Daoy (cell line): Measurements from ENCODE around the gene FBXL5. TPM values are rescaled to one million over a fixed set of nuclear protein-coding genes. Genes with fewer than 3 reads are reported as not detected.

Source experiments
- DNase-seq: peaks from one replicate; pipeline ENCODE4 v3.0.0-alpha.2; 2015; ENCODE audit warnings: low read depth
- total RNA-seq: library from RNA; depleted of rRNA; stranded (reverse); fragments of >200 nt; shearing (Covaris generic); gene quantifications from 2 replicates; pipeline ENCODE4 v1.2.3, GENCODE V29; 2014; rRNA removed

FBXL5 gene, protein sequence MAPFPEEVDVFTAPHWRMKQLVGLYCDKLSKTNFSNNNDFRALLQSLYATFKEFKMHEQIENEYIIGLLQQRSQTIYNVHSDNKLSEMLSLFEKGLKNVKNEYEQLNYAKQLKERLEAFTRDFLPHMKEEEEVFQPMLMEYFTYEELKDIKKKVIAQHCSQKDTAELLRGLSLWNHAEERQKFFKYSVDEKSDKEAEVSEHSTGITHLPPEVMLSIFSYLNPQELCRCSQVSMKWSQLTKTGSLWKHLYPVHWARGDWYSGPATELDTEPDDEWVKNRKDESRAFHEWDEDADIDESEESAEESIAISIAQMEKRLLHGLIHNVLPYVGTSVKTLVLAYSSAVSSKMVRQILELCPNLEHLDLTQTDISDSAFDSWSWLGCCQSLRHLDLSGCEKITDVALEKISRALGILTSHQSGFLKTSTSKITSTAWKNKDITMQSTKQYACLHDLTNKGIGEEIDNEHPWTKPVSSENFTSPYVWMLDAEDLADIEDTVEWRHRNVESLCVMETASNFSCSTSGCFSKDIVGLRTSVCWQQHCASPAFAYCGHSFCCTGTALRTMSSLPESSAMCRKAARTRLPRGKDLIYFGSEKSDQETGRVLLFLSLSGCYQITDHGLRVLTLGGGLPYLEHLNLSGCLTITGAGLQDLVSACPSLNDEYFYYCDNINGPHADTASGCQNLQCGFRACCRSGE
- 64.6 and 82.5 TPM in 2 replicates for total RNA-seq

DNA sequence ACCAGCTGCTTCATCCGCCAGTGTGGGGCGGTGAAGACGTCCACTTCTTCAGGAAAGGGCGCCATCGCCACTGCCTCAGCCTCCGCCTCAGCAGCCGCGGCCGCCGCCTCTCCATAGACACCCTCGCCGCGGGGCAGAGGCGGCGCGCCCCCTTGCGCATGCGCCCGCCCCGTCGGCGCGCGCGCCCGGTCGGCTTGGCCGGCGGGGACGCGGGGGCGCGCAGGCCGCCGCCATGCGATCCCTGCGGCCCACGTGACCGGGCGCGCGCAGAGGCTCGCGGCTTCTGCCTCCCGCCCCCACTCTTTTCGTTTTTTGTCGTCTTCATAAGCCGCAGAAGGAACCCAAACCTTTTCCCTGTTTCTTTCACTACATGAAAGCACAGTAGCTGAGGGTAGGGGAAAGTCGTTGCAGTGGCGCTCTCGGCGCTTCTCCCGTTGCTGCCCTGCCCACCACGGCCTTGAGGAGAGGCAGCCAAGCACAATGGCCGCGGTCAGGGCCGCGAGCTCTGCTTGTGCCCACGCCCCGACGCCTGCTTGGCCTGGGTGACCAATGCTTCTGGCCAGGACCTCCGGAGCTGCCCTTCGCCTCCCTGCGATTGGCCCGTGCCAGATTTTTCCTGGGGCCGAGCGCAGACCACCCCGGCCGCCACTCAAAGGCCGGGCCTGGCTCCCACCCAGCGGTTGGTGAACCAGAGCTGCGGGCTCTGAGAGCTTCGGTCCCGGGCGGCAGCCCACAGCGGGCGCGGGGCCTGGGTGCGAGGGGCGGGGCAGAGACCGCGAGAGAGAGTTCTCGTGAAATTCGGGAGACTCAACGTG, at the start of gene FBXL5:
TSS of gene FBXL5 (minus strand) at position 135 of the 815 bp plus-strand sequence. CDS start at position 65, 70 bp downstream.
- peak; percentile 93 for DNase-seq

DNA sequence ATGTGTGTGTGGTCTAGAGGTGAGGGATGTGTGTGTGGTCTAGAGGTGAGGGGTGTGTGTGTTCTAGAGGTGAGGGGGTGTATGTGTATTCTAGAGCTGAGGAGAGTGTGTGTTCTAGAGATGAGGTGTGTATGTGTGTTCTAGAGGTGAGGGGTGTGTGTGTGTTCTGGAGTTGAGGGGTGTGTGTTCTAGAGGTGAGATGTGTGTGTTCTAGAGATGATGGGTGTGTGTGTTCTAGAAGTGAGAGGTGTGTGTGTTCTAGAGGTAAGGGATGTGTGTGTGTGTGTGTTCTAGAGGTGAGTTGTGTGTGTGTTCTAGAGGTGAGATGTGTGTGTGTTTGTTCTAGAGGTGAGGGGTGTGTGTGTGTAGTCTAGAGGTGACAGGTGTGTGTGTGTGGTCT, 49.0 kb upstream of the FBXL5 start:
- DNase-seq, result no peak

DNA sequence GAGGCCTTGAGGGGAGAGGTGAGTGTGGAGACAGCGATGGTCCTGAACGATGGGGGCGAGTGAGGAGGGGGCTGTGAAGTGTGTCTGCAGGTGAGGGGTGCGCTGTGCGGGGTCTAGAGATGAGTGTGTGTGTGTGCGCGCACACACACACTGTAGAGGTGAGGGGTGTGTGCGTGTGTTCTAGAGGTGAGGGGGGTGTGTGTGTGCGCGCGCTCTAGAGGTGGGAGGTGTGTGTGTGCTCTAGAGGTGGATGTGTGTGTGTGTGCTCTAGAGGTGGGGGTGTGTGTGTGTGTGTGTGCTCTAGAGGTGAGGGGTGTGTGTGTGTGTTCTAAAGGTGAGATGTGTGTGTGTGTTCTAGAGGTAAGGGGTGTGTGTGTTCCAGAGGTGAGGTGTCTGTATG, 48.3 kb upstream of the FBXL5 start:
- no peak for DNase-seq

DNA sequence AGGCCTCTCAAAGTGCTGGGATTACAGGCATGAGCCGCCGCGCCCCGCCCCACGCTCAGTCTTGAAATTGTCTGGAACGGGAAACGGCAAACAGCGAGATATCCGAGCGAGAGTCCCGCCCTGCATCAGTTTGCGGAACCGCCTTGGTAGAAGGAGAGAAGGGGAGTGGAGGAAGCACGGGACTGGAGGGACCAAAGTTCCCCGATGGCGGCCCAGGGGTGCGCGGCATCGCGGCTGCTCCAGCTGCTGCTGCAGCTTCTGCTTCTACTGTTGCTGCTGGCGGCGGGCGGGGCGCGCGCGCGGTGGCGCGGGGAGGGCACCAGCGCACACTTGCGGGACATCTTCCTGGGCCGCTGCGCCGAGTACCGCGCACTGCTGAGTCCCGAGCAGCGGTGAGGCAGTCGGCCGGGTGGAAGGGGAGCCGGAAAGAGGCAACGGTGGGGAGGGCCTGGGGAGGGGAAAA, 47.8 kb upstream of the FBXL5 start, which contains the start of gene BST1:
TSS of gene BST1 (plus strand) at position 125 of the 463 bp plus-strand sequence. CDS start at position 205, 80 bp downstream.
- DNase-seq, result peak; percentile 54

DNA sequence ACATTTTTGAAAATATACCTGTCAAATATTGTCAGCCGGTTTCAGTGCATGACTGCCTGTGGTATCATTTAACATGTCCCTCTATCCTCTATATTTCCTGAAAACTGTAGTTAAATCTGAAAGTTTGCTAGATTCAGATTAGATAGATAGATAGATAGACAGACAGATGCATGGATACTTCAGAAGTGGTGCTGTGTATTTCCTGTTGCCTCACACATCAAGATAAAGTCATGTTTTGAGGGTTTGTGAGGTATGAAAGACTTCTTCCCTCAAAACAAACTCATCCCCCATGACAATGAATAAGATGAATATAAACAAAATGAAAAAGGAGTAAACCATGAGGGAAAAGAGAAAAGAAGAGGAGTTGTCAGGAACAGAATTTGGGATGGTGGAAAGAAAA, 41.7 kb upstream of the FBXL5 start:
- DNase-seq, result no peak

DNA sequence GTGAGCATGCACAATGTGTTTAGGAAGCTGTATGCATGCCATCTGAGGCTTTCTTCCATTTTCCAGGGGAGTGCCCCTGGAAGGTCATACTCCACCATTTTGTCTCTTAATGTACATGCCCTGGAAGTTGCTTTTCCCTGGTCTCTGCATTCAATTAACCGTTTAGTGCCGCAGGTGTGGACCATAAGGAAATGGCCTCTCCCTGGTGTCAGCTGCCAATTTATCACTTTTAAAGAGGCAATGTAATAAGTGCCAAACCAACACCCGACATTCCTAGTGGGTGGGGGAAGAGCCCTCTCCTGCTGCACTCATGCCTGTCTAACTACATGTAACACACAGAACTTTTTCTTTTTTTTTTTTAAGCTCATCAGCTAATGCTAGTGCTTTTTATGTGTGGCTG, 40.6 kb upstream of the FBXL5 start:
- peak; percentile 61 for DNase-seq

DNA sequence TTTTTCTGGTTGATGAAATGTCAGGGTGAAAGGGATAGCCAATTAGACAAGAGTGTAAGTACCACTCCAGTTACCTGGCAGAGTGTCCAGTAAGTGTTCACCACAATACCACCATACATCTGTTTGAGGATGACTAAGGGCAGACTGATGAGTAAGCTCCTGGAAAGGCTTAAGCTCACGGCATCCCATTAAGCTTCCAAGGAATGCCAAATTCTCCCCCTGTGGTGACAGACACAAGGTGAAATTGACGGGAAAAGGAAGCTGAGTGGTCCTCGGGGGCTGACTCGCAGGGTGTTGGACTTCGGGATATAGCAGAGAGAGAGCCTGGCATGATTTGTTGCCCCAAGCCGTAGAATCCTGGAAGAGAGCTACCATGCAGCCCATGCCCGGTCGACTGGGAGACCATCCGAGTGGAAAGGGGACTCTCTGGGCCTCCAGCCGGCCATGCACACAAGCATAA, 40.1 kb upstream of the FBXL5 start:
- peak; percentile 98 for DNase-seq

DNA sequence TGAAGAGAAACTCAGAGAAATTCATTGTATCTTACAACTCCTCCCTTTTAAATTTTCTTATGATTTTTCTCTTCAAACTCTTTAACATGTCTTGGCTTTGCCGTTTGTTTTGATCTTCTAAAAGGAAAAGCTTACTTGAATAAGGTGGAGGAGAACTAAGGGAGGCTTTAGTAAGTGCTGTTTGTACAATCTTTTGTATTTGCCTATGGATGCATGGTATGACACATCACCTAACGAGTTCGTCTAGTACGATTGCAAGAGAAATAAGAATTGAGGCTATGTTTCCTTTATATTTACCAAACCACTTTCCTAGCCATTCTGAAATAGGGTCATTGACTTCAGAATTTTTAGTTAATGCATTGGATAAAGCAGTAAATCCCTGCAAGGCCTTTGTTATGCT, 39.3 kb upstream of the FBXL5 start:
- peak; percentile 25 for DNase-seq

DNA sequence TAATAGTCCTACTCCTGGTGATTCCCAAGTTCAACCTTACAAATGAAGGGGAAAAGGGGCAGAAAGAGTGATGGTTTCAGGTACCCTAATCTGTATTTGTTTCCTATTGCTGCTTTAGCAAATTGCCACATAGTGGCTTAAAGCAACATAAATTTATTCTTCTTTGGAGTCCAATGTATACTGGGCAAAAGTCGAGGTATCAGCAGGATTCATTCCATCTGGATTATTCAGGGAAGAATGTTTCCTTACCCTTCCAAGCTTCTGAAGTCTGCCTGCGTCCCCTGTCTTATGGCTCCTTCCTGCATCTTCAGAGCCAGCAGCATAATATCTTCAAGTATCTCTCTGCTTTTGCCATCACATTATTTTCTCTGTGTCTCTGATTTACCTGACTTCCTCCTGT, 37.4 kb upstream of the FBXL5 start:
- no peak for DNase-seq

DNA sequence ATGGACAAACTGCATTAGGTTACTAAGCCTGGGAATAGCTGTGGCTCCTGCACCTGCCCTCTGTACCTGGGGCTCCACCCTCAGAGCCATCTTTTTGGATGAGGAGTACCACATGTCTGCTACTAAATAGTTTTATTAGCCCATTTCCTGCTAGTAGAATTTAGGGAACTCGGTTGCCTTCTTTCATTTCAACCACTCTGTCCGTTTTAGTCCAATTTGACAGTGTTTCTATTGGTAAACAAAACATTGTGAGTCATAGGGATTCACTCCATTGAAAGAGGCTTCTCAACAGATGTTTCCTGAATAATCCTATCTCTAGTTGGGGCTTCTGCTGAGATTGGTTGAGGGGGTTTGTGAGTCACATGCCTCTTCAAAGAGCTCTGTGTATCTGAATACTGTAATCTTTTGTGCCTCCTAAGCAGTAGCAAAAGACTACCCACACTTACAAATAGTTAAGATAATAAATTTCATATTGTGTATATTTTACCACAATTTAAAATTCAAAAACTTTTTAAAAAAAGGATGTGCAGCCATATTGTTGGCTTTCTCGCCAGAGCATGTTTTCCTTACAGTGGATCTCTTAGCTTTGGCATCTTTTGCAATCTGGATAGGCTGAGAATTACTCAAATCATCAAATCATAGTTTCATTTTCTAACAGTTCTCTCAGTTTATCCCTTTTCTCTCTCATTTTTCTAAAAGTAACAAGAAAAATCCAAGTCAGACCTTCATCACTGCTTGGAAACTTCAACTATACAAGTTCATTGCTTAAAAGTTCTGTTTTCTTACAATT, 36.4 kb upstream of the FBXL5 start:
- peak; percentile 36 for DNase-seq

DNA sequence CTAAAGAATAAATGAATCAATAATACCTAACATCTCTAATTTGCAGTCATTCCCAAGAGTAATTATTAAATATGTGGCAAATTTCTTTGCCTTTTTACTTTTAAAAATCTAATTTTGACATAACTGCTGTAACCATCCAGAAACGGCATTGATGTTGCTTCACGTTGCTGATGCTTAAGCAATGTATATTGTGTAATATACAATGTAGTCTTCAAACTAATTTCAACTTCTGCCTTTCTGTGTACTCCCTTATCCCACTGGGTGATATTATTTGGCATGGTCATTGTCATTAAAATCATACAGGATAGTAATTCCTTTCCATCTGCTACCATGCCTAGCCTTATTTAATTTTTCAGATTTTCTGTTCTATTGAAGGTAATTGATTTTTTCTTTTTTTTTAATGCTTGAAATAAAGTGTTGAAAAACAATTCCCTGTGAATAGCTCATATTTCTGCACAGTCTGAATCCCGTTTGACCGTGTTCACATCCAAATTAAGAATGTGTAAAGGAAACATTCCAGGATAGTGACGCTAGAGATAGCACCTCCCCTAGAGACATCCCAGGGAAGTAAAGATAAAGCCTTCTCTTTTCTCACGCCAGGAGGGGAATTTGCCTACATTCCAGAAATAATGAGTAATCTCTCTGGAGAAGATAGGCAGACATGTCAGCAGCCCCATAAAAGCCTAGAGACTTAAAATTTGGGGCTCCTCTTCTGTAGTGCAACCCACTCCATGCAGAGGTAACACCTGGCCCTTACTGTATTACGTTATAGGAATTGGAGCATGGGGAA, 35.1 kb upstream of the FBXL5 start:
- peak; percentile 90 for DNase-seq

DNA sequence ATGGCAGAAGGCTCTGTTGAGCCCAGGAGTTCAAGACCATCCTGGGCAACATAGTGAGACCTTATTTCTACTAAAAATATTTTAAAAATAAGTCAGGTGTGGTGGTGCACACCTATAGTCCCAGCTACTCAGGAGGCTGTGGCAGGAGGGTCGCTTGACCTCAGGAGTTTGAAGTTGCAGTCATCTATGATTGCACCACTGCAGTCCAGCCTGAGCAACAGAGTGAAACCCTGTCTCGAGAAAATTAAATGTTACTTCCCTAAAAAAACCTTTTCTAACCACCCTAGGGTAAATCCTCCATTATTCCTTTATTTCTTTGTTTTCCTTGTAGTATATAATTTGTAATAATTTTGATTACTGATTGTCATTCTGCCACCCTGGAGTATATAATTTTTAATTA, 34.4 kb upstream of the FBXL5 start:
- DNase-seq, result peak; percentile 11

DNA sequence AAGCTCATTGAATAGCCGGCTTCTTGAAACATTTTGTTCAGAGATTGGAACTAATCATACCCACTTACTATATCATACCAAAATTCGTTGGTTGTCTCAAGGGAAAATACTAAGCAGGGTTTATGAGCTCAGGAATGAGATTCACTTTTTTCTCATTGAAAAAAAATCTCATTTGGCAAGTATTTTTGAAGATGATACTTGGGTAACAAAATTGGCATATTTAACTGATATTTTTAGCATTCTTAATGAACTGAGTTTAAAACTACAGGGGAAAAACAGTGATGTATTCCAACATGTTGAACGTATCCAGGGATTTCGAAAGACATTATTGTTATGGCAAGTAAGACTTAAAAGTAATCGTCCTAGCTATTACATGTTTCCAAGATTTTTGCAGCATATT, 32.9 kb upstream of the FBXL5 start:
- DNase-seq, result no peak

DNA sequence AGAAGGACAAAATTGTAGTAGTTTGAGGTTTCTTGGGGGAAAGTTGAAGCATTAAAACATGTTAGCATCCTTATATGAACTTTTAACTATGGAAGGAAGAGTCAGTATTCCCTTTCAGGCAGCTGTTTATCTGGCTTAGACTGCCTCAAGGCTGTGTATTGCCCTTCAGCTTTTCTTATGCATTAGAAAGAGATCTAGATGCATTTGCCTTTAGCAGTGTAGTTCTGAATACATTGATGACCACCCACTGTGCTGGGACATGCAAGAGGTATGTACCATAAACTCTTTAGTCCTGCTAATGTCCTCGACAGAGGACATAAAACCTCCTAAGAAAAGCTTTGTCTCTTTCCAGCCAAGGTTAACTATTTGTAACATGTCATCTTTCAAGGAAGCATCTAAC, 29.3 kb upstream of the FBXL5 start:
- DNase-seq, result no peak

DNA sequence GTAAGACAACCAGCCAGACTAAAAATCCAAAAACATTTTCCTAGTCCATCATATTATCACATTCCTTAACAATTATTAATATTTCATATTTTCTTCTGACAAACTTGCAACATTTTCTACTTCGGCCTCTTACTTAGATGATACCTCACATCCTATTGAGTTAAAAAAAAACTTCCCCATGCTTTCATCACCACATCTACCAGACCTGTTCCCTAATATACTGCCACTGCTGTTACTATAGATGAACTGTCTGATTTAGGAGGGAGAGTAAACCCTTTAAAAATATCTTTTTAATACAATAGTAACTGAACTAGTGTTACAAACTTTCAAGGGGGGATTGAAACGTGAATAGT, 28.0 kb upstream of the FBXL5 start:
- DNase-seq, result no peak

DNA sequence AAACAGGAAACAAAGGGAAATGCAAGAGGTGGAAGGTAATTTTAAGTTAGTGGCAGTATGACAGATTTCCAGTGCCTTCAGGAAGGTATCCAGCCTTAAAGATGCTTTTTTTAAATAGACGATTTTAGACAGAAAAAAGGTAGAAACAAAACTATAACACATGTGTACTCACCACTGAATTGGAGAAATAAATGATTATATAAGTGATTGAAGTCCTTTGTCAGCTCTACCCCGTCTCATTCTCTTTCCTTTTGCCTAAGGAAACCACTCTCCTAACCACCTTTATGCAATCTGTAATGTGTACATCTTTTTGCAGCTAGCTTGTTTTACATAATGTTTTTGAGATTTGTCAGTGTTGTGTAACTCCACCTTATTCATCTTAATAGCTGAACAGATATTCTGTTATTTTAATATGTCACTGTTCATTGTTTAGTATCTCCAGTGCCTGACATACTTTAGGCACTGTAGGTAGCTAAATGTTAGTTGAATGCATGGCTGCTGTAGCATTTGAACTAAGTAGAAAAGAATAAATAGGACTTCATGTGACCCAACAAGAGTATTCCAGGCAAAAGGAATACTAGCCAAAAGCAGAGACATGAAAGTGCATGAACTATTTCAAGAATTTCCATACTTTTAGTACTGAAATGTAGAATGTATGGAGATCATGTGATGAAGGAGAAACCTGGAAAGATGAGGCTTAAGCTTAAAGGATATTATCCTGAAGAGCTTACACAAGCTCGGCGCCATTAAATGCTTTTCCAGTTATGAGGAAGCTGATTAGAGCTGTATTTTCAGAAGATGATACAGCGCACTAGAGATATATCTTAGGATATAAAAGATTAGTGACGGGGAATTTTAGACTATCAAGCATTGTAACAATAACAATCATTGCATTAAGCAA, 27.3 kb upstream of the FBXL5 start:
- DNase-seq, result no peak

DNA sequence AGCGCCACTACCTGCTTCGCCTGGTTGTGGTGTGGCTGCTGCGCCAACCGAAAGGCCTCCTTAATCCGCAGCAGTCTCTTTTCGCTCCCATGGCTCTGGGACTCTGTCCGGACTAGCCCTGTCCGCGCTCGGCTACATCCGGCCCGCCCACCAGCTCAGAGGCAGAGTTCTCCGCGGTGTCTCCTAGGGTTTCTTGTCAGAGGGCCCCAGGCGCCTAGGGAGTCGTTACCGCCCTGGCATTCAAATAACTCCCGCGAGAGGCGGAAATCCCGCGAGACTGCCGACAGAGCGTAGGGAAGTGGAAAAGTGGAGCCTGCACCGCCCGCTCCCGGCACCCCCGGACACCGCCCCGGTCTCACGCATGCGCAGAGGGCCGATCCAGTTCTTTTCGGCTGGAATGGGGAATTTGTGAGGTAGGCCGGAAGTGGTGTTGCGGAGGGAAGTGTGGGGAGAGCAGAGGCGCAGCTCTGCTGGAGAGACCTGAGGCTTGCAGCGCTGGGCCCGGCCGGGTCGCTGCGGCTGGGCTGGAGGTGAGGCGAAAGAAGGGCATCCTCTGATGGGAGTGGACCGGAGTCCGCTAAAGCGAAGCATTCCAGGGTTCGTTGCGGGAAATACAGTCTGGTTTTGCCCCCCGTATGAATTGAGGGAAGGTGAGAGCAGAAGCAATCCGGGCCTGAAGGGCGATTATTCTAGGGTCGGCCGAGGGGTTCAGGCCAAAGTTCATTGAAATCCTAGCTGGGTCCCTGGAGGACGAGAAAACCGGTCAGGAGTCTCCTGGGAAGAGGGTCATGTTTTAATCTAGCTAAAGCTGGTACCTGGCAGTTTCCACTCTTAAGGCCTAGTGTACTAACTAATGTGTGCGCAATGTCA, 26.4 kb upstream of the FBXL5 start, which contains the start of gene FAM200B:
TSS of gene FAM200B (plus strand) at position 456 of the 870 bp plus-strand sequence. CDS start 5,151 bp downstream, outside the sequence.
- peak; percentile 99 for DNase-seq

DNA sequence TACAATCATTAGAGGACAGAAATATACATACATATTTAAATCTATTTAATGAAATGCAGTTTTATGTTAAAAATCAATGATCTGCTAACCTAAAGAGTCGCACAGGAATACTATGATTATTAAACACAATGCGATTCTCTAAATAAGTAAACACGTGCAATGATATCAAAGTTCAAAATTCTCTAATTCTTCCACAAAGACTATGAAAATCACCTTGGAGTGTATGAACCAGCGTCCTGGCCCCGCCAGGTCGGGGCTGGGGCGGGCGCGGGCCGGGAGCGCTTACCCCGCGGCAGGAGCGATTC, 25.9 kb upstream of the FBXL5 start:
- no peak for DNase-seq
